Measurements from ENCODE around the gene SH3RF3.

DNA sequence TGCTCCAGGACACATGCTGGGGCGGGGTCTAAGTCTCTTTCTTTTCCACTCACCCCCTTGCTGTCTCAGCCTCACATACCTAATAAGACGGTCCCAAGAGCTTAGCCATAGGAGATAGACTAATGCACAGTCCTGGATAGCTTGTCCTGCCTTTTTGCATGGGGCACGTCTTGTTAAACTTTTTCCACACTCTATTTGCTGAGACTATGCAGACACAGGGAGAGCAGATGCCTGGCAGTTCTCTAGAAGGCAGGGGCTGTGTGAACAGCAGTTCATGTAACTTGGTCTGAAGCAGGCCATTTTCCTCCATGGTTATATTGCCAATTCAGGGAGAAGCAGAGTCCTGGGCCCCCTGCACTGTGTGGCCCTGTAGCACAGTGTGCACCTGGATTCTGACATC lies 342.7 kb downstream of the SH3RF3 start:
- TF ChIP-seq CTCF (IDR thresholded peaks at IDR 0.05) (no peak), POLR2A (IDR thresholded peaks at IDR 0.05) (no peak)
